Vagina (tissue), 2 donors: ENCODE measurements around the gene MTERF4. TPM values are rescaled to one million over a fixed set of nuclear protein-coding genes. Genes with fewer than 3 reads are reported as not detected.
"Not testable (repeated sequence)": the region's sequence is repeated elsewhere in the genome, so short reads cannot be mapped to it uniquely, and the experiment has no call there.

Experiments used
- DNase-seq, 2 donors: peaks; one replicate each; pipeline ENCODE4 v3.0.0-alpha.2; 2017; ENCODE audit errors: extremely low spot score in 2 of 2
- H3K27ac ChIP-seq: fragments of 200-600 bp; sonication (generic); one replicate; pipeline ENCODE4 v1.5.1; 2019
- H3K27me3 ChIP-seq: fragments of 200-600 bp; sonication (generic); one replicate; pipeline ENCODE4 v1.5.1; 2019
- H3K36me3 ChIP-seq, 2 donors: fragments of 200-600 bp; sonication (generic); one replicate each; pipeline ENCODE4 v1.5.1; 2017 to 2019
- H3K4me1 ChIP-seq: fragments of 200-600 bp; sonication (generic); one replicate; pipeline ENCODE4 v1.5.1; 2019
- H3K4me3 ChIP-seq, 2 donors: fragments of 200-600 bp; sonication (generic); 1 replicate in 1 of 2; 2 replicates in 1 of 2; pipeline ENCODE4 v1.5.1; 2016 to 2019
- H3K9me3 ChIP-seq: fragments of 200-600 bp; sonication (generic); one replicate; pipeline ENCODE4 v1.5.1; 2019
- CTCF ChIP-seq, 3 experiments: fragments of 450-650 bp in 2 of 3; fragments of 200-600 bp in 1 of 3; sonication (generic) in 1 of 3; IDR thresholded peaks; one replicate each; pipeline ENCODE4 v1.5.1; 2017 to 2019; ENCODE audit warnings: antibody characterized with exemption in 3 of 3, mild to moderate bottlenecking in 2 of 3, moderate library complexity in 2 of 3
- POLR2A ChIP-seq, 2 donors: fragments of 450-650 bp; IDR thresholded peaks; one replicate each; pipeline ENCODE4 v1.6.1; 2017; ENCODE audit warnings: antibody characterized with exemption in 2 of 2, mild to moderate bottlenecking in 2 of 2, moderate library complexity in 2 of 2
- POLR2AphosphoS5 ChIP-seq, 2 donors: sonication (generic); formaldehyde crosslinking; IDR thresholded peaks; one replicate each; pipeline ENCODE4 v1.9.0; 2017; ENCODE audit warnings: antibody characterized with exemption in 2 of 2, mild to moderate bottlenecking in 2 of 2, low read depth in 1 of 2; ENCODE audit not compliant: insufficient read depth in 1 of 2
- intact Hi-C: fragments of 100-400 bp; cut with DNase I; formaldehyde crosslinking; loops from one replicate; pipeline ENCODE4 v1.15.1; 2023
- total RNA-seq: library from RNA; depleted of rRNA; stranded (reverse); fragments of >200 nt; gene quantifications from one replicate; pipeline ENCODE4 v1.2.3, GENCODE V29; 2016

Gene MTERF4
- total RNA-seq, 1 donor from 2014 or later, result 30.2 TPM

DNA sequence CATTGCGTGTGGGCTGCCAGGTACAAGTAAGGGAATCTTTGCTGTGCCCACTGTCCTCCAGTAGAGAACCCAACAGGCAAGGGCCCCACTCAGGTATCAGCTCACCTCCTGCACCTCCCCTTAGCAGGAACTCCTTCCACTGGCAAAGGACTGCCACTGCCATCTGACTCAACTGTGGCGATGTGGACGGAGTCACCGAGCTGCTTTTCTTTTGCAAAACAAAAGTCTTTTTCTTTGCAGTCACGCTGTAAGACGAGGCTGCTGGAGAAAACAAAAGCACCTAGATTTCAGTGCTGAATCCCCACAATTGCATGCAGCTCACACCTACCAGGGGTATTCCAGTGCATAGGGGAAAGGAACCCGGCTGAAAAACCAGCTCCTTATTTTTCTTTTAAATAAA lies 7.9 kb downstream of the MTERF4 start:
- DNase-seq, result no peak
- no peak overlapping the region for H3K27ac ChIP-seq
- H3K36me3 ChIP-seq, result peaks cover 0 to 60% of the 10 kb centered on the region in 2 donors
- no peaks in the 10 kb centered on the region for H3K27me3 ChIP-seq
- intact Hi-C loops, result no loop called here
- H3K4me1 ChIP-seq, result no peaks in the 10 kb centered on the region
- no peaks in the 10 kb centered on the region for H3K9me3 ChIP-seq
- H3K4me3 ChIP-seq, result no peak overlapping the region
- TF ChIP-seq POLR2AphosphoS5 (IDR thresholded peaks at IDR 0.05; ENCODE audit: insufficient read depth in 1 of 2, low read depth in 1 of 2) (no peak), CTCF (IDR thresholded peaks at IDR 0.05) (no peak), POLR2A (IDR thresholded peaks at IDR 0.05) (no peak)

GRCh38 chr2:241093133-241093781 lies 8.8 kb downstream of the MTERF4 start:
- H3K27ac ChIP-seq, intact Hi-C loops, DNase-seq, H3K27me3 ChIP-seq, H3K4me1 ChIP-seq, H3K4me3 ChIP-seq, H3K9me3 ChIP-seq: not testable (repeated sequence)
- H3K36me3 ChIP-seq, result peaks cover 0 to 60% of the 10 kb centered on the region in 2 donors

- intact Hi-C loops, result no loop called here
- Histone ChIP-seq H3K36me3 (peaks cover 0 to 65% of the 10 kb centered on the region in 2 donors), H3K4me1 (no peaks in the 10 kb centered on the region), H3K27me3 (no peaks in the 10 kb centered on the region), H3K4me3 (no peak overlapping the region), H3K27ac (no peak overlapping the region), H3K9me3 (no peaks in the 10 kb centered on the region)
- no peak for TF ChIP-seq CTCF (IDR thresholded peaks at IDR 0.05)
- DNase-seq, result no peak
Measured at GRCh38 chr2:241092677-241093076, 9.4 kb downstream of the MTERF4 start.

DNA sequence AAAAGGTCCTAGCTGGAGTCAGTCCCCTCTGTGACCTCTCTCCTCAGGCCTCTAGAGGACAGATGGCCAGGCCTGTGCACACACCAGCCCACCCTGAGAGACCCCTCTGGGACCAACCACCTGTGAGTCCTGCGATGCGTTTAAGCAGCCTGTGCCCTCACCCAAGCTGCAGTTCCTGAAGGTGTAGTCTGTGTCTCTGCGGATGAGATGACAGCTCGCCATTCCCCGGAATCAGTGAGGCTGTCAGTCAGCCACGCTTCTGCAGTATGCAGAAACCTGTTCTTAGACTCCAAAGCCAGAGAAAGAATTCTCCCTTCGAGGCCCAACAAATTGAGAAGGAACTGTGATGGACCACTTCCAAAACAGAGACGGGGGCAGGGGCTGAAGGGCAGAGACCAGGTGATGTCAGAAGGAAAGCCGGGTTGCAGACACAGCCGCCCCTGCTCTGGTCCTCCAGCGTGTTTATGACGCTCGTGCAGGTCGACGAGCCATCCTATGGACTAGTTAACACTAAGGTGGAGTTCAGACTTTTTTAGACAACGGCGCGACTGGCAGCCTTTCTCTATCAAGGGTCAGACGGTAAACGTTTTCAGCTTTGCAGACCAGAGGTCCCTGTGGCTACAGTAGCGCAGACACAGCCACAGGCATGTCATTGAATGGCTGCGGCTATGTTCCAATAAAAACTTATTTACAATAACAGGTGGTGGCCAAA lies 10.2 kb downstream of the MTERF4 start:
- Histone ChIP-seq H3K27me3 (no peaks in the 10 kb centered on the region), H3K4me3 (no peak overlapping the region), H3K27ac (no peak overlapping the region), H3K9me3 (no peaks in the 10 kb centered on the region), H3K4me1 (no peaks in the 10 kb centered on the region), H3K36me3 (peaks cover 0 to 68% of the 10 kb centered on the region in 2 donors)
- TF ChIP-seq CTCF (IDR thresholded peaks at IDR 0.05), result no peak
- TF ChIP-seq POLR2A (IDR thresholded peaks at IDR 0.05), result no peak
- TF ChIP-seq POLR2AphosphoS5 (IDR thresholded peaks at IDR 0.05; ENCODE audit: insufficient read depth in 1 of 2, low read depth in 1 of 2), result no peak
- intact Hi-C loops, result no loop called here
- DNase-seq, result no peak

- peaks cover 0 to 68% of the 10 kb centered on the region in 2 donors for H3K36me3 ChIP-seq
- intact Hi-C loops, result no loop called here
- no peak overlapping the region for H3K4me3 ChIP-seq
- H3K27me3 ChIP-seq, result no peaks in the 10 kb centered on the region
- no peak for DNase-seq
- TF ChIP-seq CTCF (IDR thresholded peaks at IDR 0.05) (no peak), POLR2A (IDR thresholded peaks at IDR 0.05) (no peak), POLR2AphosphoS5 (IDR thresholded peaks at IDR 0.05; ENCODE audit: insufficient read depth in 1 of 2, low read depth in 1 of 2) (no peak)
- H3K27ac ChIP-seq, result no peak overlapping the region
- no peaks in the 10 kb centered on the region for H3K9me3 ChIP-seq
- H3K4me1 ChIP-seq, result no peaks in the 10 kb centered on the region
Measured at GRCh38 chr2:241091201-241091600, 10.9 kb downstream of the MTERF4 start.
